Measurements from ENCODE around the gene CLCA1.

CLCA1 gene

GRCh38 chr1:86468501-86468977 lies at the start of gene CLCA1:
TSS of gene CLCA1 (plus strand) at chr1:86468927. CDS start at chr1:86468972, 45 bp downstream.
- no peak for DNase-seq

GRCh38 chr1:86419277-86419903 lies 49.3 kb upstream of the CLCA1 start:
- DNase-seq = no peak

- DNase-seq = no peak
Observed at GRCh38 chr1:86421601-86422280, 47.0 kb upstream of the CLCA1 start.

- no peak for DNase-seq
Observed at GRCh38 chr1:86423473-86423872, 45.3 kb upstream of the CLCA1 start.

- no peak for DNase-seq
Observed at GRCh38 chr1:86423873-86424272, 44.9 kb upstream of the CLCA1 start, which contains the start of gene CLCA2. TSS of gene CLCA2 (plus strand) at chr1:86424171. CDS start at chr1:86424248, 77 bp downstream.

- DNase-seq = no peak
Observed at GRCh38 chr1:86429122-86429725, 39.5 kb upstream of the CLCA1 start.

- no peak for DNase-seq
Observed at GRCh38 chr1:86429835-86430234, 38.9 kb upstream of the CLCA1 start.

- no peak for DNase-seq
Observed at GRCh38 chr1:86430376-86430775, 38.4 kb upstream of the CLCA1 start.

GRCh38 chr1:86434059-86434458 lies 34.7 kb upstream of the CLCA1 start:
- no peak for DNase-seq

GRCh38 chr1:86435327-86435726 lies 33.4 kb upstream of the CLCA1 start:
- no peak for DNase-seq

- no peak for DNase-seq
Observed at GRCh38 chr1:86436041-86436440, 32.7 kb upstream of the CLCA1 start.

- DNase-seq = no peak
Observed at GRCh38 chr1:86441581-86441980, 27.1 kb upstream of the CLCA1 start.

- DNase-seq = no peak
Observed at GRCh38 chr1:86441997-86442396, 26.7 kb upstream of the CLCA1 start.

- DNase-seq = no peak
Observed at GRCh38 chr1:86445919-86446318, 22.8 kb upstream of the CLCA1 start.

- no peak for DNase-seq
Observed at GRCh38 chr1:86447198-86447790, 21.4 kb upstream of the CLCA1 start.

- DNase-seq = no peak
Observed at GRCh38 chr1:86448670-86449069, 20.1 kb upstream of the CLCA1 start.

- no peak for DNase-seq
Observed at GRCh38 chr1:86449103-86449502, 19.6 kb upstream of the CLCA1 start.

GRCh38 chr1:86450847-86451246 lies 17.9 kb upstream of the CLCA1 start:
- DNase-seq = no peak

GRCh38 chr1:86453664-86454063 lies 15.1 kb upstream of the CLCA1 start:
- DNase-seq = no peak

GRCh38 chr1:86455073-86455472 lies 13.7 kb upstream of the CLCA1 start:
- DNase-seq = no peak

GRCh38 chr1:86460998-86461397 lies 7.7 kb upstream of the CLCA1 start:
- no peak for DNase-seq

- DNase-seq = no peak
Observed at GRCh38 chr1:86461482-86461881, 7.2 kb upstream of the CLCA1 start.

- no peak for DNase-seq
Observed at GRCh38 chr1:86464819-86465218, 3.9 kb upstream of the CLCA1 start.

All from NCI-H524 treated with DMSO at 0.1 percent for 48 hours (cell line).